ENCODE data around the gene TEX11. TPM values are rescaled to one million over a fixed set of nuclear protein-coding genes. Genes with fewer than 3 reads are reported as not detected.
"Not testable (repeated sequence)": the region's sequence is repeated elsewhere in the genome, so short reads cannot be mapped to it uniquely, and the experiment has no call there.

The TEX11 gene
- total RNA-seq, 2 experiments from 2014 or later = not detected

DNA sequence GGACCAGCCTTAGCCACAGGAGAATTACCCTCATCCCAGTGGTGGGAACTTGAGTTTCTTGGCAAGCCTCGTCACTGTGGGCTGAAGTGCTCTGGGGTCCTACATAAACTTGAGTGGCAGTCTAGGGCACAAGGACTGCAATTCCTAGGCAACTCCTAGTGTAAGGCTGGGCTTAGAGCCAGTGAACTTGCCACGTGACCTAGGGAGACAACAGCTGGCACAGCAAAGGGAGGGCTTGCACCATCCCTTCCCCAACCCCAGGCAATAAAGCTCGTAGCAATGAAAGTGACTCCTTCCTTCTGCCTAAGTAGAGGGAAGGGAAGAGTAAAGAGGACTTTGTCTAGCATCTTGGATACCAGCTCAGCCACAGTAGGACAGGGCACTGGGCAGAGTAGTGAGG is 81.8 kb downstream of the TEX11 start:
- Mint-ChIP-seq H3K36me3 (no peaks in the 10 kb centered on the region), H3K27me3 (peaks cover 10% of the 10 kb centered on the region), H3K27ac (no peak overlapping the region), H3K4me1 (no peaks in the 10 kb centered on the region), H3K9me3 (no peaks in the 10 kb centered on the region), H3K4me3 (no peak overlapping the region)
- no peak for ATAC-seq (ENCODE audit: low read depth)
- POLR2A ChIA-PET = no interaction called here
- DNase-seq = no peak

DNA sequence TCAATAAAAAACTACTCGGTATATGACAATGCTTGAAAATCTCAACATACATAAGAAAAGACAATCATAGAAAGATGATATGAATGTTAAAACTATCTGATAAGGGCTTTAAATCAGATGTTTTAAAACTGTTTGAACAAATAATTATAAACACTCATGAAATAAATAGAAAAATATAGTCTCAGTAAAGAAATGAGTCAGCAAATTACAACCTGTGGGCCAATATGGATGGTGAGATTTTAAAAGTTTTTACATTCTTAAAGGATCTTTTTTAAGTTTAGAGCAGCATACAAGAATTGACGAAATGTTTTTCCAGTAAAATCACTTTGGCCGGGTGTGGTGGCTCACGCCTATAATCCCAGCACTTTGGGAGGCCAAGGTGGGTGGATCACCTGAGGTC is 83.1 kb downstream of the TEX11 start:
- no peaks in the 10 kb centered on the region for H3K9me3 Mint-ChIP-seq
- ATAC-seq (ENCODE audit: low read depth) = no peak

DNA sequence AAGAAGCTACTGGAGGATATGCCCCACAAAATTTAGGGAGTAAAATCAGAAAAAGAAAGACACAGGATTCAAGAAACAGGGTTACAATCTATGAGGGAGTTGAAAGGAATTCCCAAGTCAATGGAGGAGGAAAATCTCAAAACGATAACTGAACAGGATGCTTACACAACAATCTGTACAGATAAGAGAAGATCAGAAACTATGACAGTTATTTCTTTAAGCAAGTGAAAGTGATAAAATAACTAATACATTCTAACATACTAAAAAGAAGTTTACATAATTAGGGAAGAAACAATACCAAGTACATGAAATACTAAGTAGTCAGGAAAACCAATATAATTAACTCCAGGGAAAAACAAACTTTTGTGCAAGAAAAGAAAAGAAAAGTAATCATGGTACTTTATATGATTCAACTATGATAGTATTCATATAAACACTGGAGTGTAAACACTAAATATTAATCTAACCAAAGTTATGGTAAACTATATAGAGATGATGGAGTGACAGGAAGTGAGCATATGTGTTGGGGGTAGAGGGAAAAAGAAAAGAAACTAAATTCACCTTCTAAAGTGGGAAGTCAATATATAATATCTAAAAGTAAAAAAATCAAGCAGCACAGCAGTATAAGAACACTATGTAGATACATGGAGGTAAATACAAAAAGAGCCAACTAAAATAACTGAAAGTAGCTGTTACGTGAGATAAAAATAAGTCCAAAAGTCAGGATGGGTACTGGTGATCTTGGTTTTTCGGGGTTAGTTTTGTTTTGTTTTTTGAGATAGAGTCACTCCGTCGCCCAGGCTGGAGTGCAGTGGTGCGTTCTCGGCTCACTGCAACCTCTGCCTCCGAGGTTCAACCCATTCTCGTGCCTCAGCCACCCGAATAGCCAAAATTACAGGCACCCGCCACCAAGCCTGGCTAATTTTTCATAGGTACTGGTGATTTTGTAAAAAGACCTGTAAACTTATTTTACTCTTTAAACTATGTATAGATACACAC is 99.3 kb downstream of the TEX11 start:
- no peak for DNase-seq
- Mint-ChIP-seq H3K27ac (no peak overlapping the region), H3K9me3 (no peaks in the 10 kb centered on the region), H3K27me3 (peaks cover 3% of the 10 kb centered on the region), H3K4me1 (no peaks in the 10 kb centered on the region), H3K36me3 (no peaks in the 10 kb centered on the region), H3K4me3 (no peak overlapping the region)
- ATAC-seq (ENCODE audit: low read depth) = no peak
- POLR2A ChIA-PET = no interaction called here

More for the DNA sequence above, 83.1 kb downstream of the TEX11 start:
- Mint-ChIP-seq H3K27ac (no peak overlapping the region), H3K36me3 (no peaks in the 10 kb centered on the region), H3K4me1 (no peaks in the 10 kb centered on the region), H3K27me3 (peaks cover 9% of the 10 kb centered on the region), H3K4me3 (no peak overlapping the region)
- POLR2A ChIA-PET = no interaction called here
- DNase-seq = no peak

DNA sequence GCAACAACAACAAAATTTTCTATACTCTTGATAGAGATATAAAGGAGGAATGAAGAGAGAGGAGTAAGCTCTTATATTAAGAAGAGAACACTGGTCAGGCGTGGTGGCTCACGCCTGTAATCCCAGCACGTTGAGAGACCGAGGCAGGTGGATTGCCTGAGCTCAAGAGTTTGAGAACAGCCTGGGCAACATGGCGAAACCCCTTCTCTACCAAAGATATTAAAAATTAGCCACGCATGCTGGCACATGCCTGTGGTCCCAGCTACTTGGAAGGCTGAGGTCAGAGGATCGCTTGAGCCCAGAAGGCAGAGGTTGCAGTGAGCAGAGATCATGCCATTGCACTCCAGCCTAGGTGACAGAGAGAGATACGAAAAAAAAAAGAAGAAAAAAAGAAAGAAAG is 102.4 kb downstream of the TEX11 start:
- Mint-ChIP-seq H3K9me3 (no peaks in the 10 kb centered on the region), H3K27ac (no peak overlapping the region)
- no peak for ATAC-seq (ENCODE audit: low read depth)

DNA sequence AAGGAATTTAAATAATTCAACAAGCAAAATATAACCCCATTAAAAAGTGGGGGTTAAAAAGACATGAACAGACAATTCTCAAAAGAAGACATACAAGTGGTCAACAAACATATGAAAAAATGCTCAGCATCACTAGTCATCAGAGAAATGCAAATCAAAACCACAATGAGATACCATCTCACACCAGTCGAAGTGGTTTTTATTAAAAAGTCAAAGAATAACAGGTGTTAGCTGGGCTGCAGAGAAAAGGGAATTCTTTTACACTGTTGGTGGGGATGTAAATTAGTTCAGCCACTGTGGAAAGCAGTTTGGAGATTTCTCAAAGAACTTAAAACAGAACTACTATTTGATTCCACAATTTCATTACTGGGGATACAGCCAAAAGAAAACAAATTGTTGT is 111.8 kb downstream of the TEX11 start:
- not testable (repeated sequence) for H3K36me3 Mint-ChIP-seq, H3K4me3 Mint-ChIP-seq

More for the DNA sequence above, 102.4 kb downstream of the TEX11 start:
- no peak for DNase-seq
- H3K27me3 Mint-ChIP-seq = peaks cover 2% of the 10 kb centered on the region
- H3K4me1 Mint-ChIP-seq = no peaks in the 10 kb centered on the region
- no peak overlapping the region for H3K4me3 Mint-ChIP-seq
- POLR2A ChIA-PET = no interaction called here
- no peaks in the 10 kb centered on the region for H3K36me3 Mint-ChIP-seq

DNA sequence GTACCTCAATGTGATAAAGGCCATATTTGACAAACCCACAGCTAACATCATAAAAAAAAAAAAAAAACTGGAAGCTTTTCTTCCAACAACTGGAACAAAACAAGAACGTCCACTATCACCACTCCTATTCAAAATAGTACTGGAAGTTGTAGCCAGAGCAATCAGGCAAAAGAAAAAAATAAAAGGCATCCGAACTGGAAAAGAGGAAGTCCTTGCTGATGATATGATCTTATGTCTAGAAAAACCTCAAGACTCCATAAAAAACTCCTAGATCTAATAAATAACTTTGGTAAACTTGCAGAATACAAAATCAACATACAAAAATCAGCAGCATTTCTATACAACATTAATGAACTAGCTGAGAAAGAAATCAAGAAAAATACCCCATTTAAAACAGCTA is 134.3 kb downstream of the TEX11 start:
- POLR2A ChIA-PET = no interaction called here
- no peak overlapping the region for H3K27ac Mint-ChIP-seq
- peaks cover 3% of the 10 kb centered on the region for H3K27me3 Mint-ChIP-seq
- no peak overlapping the region for H3K4me3 Mint-ChIP-seq
- no peak for ATAC-seq (ENCODE audit: low read depth)
- H3K9me3 Mint-ChIP-seq = no peaks in the 10 kb centered on the region
- no peaks in the 10 kb centered on the region for H3K4me1 Mint-ChIP-seq
- no peak for DNase-seq
- H3K36me3 Mint-ChIP-seq = no peaks in the 10 kb centered on the region

More for the DNA sequence above, 111.8 kb downstream of the TEX11 start:
- H3K27ac Mint-ChIP-seq; H3K4me1 Mint-ChIP-seq; H3K9me3 Mint-ChIP-seq; POLR2A ChIA-PET; ATAC-seq (ENCODE audit: low read depth); DNase-seq: not testable (repeated sequence)
- H3K27me3 Mint-ChIP-seq = peaks cover 10% of the 10 kb centered on the region

DNA sequence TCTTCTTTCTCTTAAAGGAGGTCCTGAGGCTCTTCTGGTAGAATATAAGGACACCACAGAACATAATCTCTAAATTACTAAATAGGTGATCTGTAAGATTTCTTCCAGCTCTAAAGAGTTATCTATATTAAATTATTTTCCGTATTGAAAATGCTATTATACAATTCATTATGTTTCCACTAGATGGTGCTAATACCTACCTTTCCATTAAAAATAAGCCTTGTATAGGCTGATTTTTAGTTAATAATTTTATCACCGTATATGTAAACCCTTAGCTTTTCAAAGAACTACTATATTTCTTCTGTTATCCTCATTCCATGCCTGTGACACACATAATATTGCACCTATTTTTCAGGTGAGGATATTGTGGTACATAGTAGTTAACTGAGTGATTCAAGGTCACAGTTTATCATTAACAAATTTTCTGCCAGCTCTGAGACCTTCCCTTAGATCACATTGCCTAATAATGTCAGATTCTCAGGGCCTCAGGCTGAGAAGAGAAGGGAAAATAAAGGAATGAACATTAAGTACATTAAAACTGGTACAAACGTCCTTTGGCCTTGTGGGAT is 138.8 kb downstream of the TEX11 start:
- ATAC-seq (ENCODE audit: low read depth) (no peak), DNase-seq (no peak)
- POLR2A ChIA-PET = no interaction called here
- no peak overlapping the region for H3K4me3 Mint-ChIP-seq
- peaks cover 3% of the 10 kb centered on the region for H3K27me3 Mint-ChIP-seq
- no peaks in the 10 kb centered on the region for H3K4me1 Mint-ChIP-seq
- no peaks in the 10 kb centered on the region for H3K9me3 Mint-ChIP-seq
- H3K36me3 Mint-ChIP-seq = no peaks in the 10 kb centered on the region
- H3K27ac Mint-ChIP-seq = no peak overlapping the region

DNA sequence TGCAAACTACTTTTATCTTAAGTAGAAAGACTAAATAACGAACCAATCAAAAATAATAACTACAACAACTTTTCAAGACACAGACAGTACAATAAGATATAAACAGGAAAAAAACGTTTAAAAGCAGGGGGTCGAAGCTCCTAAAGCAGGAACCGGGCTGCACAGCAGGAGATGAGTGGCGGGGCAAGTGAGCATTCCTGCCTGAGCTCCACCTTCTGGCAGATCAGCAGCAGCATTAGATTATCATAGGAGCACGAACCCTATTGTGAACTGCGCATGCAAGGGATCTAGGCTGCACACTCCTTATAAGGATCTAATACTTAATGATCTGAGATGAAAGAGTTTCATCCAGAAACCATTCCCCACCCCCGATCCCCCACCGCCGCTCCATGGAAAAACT is 146.2 kb downstream of the TEX11 start:
- Mint-ChIP-seq H3K4me1 (no peaks in the 10 kb centered on the region), H3K4me3 (no peak overlapping the region), H3K27me3 (peaks cover 9% of the 10 kb centered on the region), H3K27ac (no peak overlapping the region), H3K36me3 (peaks cover 1% of the 10 kb centered on the region), H3K9me3 (peaks cover 4% of the 10 kb centered on the region)
- POLR2A ChIA-PET = no interaction called here
- ATAC-seq (ENCODE audit: low read depth) (no peak), DNase-seq (no peak)

DNA sequence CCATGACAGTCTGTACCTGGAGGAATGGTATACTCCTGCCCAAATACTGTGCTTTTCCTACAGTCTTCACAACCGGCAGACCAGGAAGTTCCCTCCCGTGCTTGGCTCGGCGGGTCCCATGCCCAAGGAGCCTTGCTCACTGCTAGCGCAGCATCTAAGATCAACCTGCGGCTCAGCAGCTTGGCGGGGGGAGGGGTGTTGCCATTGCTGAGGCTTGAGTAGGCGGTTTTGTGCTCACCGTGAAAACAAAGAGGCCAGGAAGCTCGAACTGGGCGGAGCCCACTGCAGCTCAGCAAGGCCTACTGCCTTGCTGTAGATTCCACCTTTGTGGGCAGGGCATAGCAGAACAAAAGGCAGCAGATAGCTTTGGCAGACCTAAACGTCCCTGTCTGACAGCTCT is 152.7 kb downstream of the TEX11 start:
- no peak overlapping the region for H3K4me3 Mint-ChIP-seq
- H3K9me3 Mint-ChIP-seq = peaks cover 4% of the 10 kb centered on the region
- DNase-seq (peak; percentile 51), ATAC-seq (ENCODE audit: low read depth) (peak; percentile 82)
- H3K27me3 Mint-ChIP-seq = peaks cover 6% of the 10 kb centered on the region
- H3K27ac Mint-ChIP-seq = no peak overlapping the region
- peaks cover 5% of the 10 kb centered on the region for H3K4me1 Mint-ChIP-seq
- POLR2A ChIA-PET = interaction anchor here (0.6 kb wide), 1 partner anchor 100 kb away, joined by 4 read pairs; no protein-coding TSS in a partner anchor
- H3K36me3 Mint-ChIP-seq = peaks cover 3% of the 10 kb centered on the region

DNA sequence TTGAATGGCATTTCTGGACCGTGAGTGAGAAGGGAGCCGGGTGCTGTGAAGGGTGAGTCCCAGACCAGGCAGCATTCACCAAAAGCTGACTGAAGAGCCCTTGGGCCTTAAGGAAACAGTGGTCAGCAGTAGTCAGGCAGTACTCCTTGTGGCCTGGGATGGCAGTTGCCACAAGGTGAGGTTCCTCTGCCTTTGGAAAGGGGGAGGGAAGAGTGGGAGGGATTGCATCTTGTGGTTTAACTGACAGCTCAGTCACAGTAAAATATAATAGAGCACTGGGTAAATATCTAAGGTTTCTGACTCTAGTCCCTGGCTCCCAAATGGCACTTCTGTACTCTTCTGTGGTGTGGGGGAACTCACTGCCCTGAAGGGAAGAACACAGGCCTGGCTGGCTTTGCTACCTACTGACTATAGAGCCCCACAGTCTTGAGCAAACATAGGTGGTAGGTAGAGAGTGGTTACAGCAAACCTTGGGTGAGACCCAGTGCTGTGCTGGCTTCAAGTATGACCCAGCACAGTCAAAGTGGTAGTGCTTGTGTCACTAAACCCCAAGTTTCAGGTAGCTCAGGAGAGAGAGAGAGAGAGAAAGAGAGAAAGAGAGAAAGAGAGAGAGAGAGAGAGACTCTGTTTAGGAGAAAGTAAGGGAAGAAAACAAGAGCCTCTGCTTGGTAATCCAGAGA is 154.2 kb downstream of the TEX11 start:
- H3K9me3 Mint-ChIP-seq = peaks cover 4% of the 10 kb centered on the region
- POLR2A ChIA-PET = interaction anchor here (1.2 kb wide), 1 partner anchor 321 kb away, joined by 3 read pairs; no protein-coding TSS in a partner anchor
- peaks cover 4% of the 10 kb centered on the region for H3K27me3 Mint-ChIP-seq
- no peak for ATAC-seq (ENCODE audit: low read depth)
- H3K27ac Mint-ChIP-seq = peak overlapping the region; percentile 73
- H3K4me1 Mint-ChIP-seq = peaks cover 5% of the 10 kb centered on the region
- H3K36me3 Mint-ChIP-seq = peaks cover 3% of the 10 kb centered on the region
- no peak overlapping the region for H3K4me3 Mint-ChIP-seq
- DNase-seq = no peak

DNA sequence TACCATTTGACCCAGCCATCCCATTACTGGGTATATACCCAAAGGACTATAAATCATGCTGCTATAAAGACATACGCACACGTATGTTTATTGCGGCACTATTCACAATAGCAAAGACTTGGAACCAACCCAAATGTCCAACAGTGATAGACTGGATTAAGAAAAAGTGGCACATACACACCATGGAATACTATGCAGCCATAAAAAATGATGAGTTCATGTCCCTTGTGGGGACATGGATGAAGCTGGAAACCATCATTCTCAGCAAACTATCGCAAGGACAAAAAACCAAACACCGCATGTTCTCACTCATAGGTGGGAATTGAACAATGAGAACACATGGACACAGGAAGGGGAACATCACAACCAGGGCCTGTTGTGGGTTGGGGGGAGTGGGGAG is 174.7 kb downstream of the TEX11 start:
- H3K9me3 Mint-ChIP-seq; POLR2A ChIA-PET; H3K27ac Mint-ChIP-seq; H3K4me3 Mint-ChIP-seq; H3K4me1 Mint-ChIP-seq; H3K36me3 Mint-ChIP-seq; ATAC-seq (ENCODE audit: low read depth); DNase-seq: not testable (repeated sequence)
- peaks cover 11% of the 10 kb centered on the region for H3K27me3 Mint-ChIP-seq

DNA sequence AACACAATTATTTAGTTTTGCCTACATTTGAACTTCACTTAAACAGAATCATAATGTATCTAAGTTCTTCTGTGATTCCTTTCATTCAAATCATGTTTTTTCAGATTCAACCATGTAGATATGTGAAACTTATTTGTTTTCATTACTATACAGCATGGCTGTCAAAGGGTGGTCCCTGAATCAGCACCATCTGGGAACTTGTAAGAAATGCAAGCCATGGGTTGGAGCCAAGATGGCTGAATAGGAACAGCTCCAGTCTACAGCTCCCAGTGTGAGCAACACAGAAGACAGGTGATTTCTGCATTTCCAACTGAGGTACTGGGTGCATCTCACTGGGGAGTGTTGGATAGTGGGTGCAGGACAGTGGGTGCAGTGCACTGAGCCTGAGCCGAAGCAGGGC is 180.6 kb downstream of the TEX11 start:
- H3K4me1 Mint-ChIP-seq; H3K4me3 Mint-ChIP-seq; DNase-seq; ATAC-seq (ENCODE audit: low read depth); H3K27me3 Mint-ChIP-seq; POLR2A ChIA-PET; H3K27ac Mint-ChIP-seq; H3K9me3 Mint-ChIP-seq; H3K36me3 Mint-ChIP-seq: not testable (repeated sequence)

DNA sequence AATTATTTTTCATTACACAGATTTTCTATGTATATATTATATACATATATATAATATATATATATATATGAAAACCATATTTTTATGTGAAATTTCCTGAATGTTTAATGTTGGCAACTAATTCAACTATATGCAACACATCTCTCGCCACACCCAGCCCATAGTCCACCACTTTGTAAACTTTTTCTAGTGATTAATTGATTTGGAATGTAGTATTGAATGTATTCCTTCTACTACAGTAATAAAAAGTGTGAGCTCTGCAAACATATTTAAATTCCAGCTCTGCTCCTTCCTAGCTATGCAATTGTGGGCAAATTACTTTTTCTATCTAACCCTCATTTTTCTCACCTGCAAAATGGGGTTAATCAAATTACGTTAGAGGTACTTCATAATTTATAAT is 187.8 kb downstream of the TEX11 start:
- H3K9me3 Mint-ChIP-seq = no peaks in the 10 kb centered on the region
- POLR2A ChIA-PET = no interaction called here
- H3K27me3 Mint-ChIP-seq = no peaks in the 10 kb centered on the region
- H3K4me3 Mint-ChIP-seq = no peak overlapping the region
- no peaks in the 10 kb centered on the region for H3K36me3 Mint-ChIP-seq
- DNase-seq (no peak), ATAC-seq (ENCODE audit: low read depth) (no peak)
- H3K4me1 Mint-ChIP-seq = no peaks in the 10 kb centered on the region
- H3K27ac Mint-ChIP-seq = no peak overlapping the region

All from activated naive CD8-positive, alpha-beta T cell treated with anti-CD3 and anti-CD28 coated beads, Interleukin-2, amount 10 ng/mL, durations not matched to agents 7 days and 5 days (primary cell).